GM23338 (cell line): ENCODE results near the gene ASB15. TPM values are rescaled to one million over a fixed set of nuclear protein-coding genes. Genes with fewer than 3 reads are reported as not detected.

ENCODE experiments used
- ATAC-seq: fragments of 200-7000 bp; cut with Tn5 transposase; 3 replicates; pipeline ENCODE4 v1.9.1; 2020
- DNase-seq: peaks from one replicate; pipeline ENCODE4 v3.0.0-alpha.2; 2015; ENCODE audit warnings: low spot score
- H2AFZ ChIP-seq: fragments of 200-600 bp; sonication (generic); 2 replicates; pipeline ENCODE4 v1.8.0; 2016; ENCODE audit warnings: antibody characterized with exemption, mild to moderate bottlenecking, moderate library complexity
- H3F3A ChIP-seq: fragments of 200-600 bp; sonication (generic); replicated peaks from 2 replicates; pipeline ENCODE4 v1.8.0; 2017; ENCODE audit warnings: antibody characterized with exemption, mixed run types, low read depth
- H3K27ac ChIP-seq: fragments of 200-600 bp; sonication (generic); 2 replicates; pipeline ENCODE4 v1.6.1; 2016; ENCODE audit warnings: low read depth
- H3K27me3 ChIP-seq: fragments of 200-600 bp; sonication (generic); 2 replicates; pipeline ENCODE4 v1.8.0; 2016; ENCODE audit warnings: mild to moderate bottlenecking, mixed run types, moderate library complexity; ENCODE audit not compliant: insufficient read depth
- H3K36me3 ChIP-seq: fragments of 200-600 bp; sonication (generic); 2 replicates; pipeline ENCODE4 v1.8.0; 2016; ENCODE audit warnings: mild to moderate bottlenecking; ENCODE audit not compliant: insufficient read depth
- H3K4me1 ChIP-seq: fragments of 200-600 bp; sonication (generic); 2 replicates; pipeline ENCODE4 v1.8.0; 2016; ENCODE audit warnings: mild to moderate bottlenecking, moderate library complexity; ENCODE audit not compliant: insufficient read depth
- H3K4me2 ChIP-seq: fragments of 200-600 bp; sonication (generic); 2 replicates; pipeline ENCODE4 v1.7.1; 2017; ENCODE audit warnings: mixed run types
- H3K4me3 ChIP-seq: fragments of 200-600 bp; sonication (generic); 2 replicates; pipeline ENCODE4 v1.6.1; 2016; ENCODE audit warnings: mixed run types
- H3K79me2 ChIP-seq: fragments of 200-600 bp; sonication (generic); replicated peaks from 2 replicates; pipeline ENCODE4 v1.8.0; 2017; ENCODE audit warnings: mild to moderate bottlenecking; ENCODE audit not compliant: insufficient read depth
- H3K9me2 ChIP-seq: fragments of 200-600 bp; sonication (generic); 2 replicates; pipeline ENCODE4 v1.8.0; 2017; ENCODE audit not compliant: insufficient read depth
- H4K20me1 ChIP-seq: fragments of 200-600 bp; sonication (generic); replicated peaks from 2 replicates; pipeline ENCODE4 v1.8.0; 2017; ENCODE audit warnings: mild to moderate bottlenecking; ENCODE audit not compliant: insufficient read depth
- H3K27ac Mint-ChIP-seq: 2 replicates; pipeline ENCODE4 v1.8.0; 2020; ENCODE audit warnings: inconsistent platforms, mild to moderate bottlenecking, moderate library complexity, mixed read lengths
- H3K27me3 Mint-ChIP-seq: 3 replicates; pipeline ENCODE4 v1.8.0; 2022; ENCODE audit warnings: low read depth, mild to moderate bottlenecking, moderate library complexity, mixed read lengths, inconsistent platforms; ENCODE audit not compliant: insufficient read depth, poor library complexity
- H3K36me3 Mint-ChIP-seq: 3 replicates; pipeline ENCODE4 v1.8.0; 2021; ENCODE audit warnings: low read depth, mild to moderate bottlenecking, inconsistent platforms, moderate library complexity, mixed read lengths
- H3K4me1 Mint-ChIP-seq: 3 replicates; pipeline ENCODE4 v1.8.0; 2020; ENCODE audit warnings: mild to moderate bottlenecking, inconsistent platforms, mixed read lengths
- H3K4me3 Mint-ChIP-seq: 3 replicates; pipeline ENCODE4 v1.8.0; 2021; ENCODE audit warnings: moderate library complexity, mild to moderate bottlenecking, inconsistent platforms, mixed read lengths
- H3K9me3 Mint-ChIP-seq: 3 replicates; pipeline ENCODE4 v1.8.0; 2020; ENCODE audit warnings: moderate library complexity, mild to moderate bottlenecking, inconsistent platforms, mixed read lengths
- CREB1 ChIP-seq: fragments of 250-450 bp; sonication (Bioruptor Pico); IDR thresholded peaks from 2 replicates; pipeline ENCODE4 v1.5.0; 2020; ENCODE audit warnings: low read depth, mild to moderate bottlenecking, moderate library complexity
- ETS1 ChIP-seq: IDR thresholded peaks from 2 replicates; pipeline ENCODE4 v1.6.1; 2016; ENCODE audit warnings: antibody characterized with exemption
- EZH2 ChIP-seq: fragments of 200-600 bp; sonication (generic); IDR thresholded peaks from one replicate; pipeline ENCODE4 v1.8.0; 2017; ENCODE audit warnings: antibody characterized with exemption, mild to moderate bottlenecking, low read depth; ENCODE audit not compliant: unreplicated experiment
- EZH2phosphoT487 ChIP-seq: fragments of 200-600 bp; sonication (generic); IDR thresholded peaks from one replicate; pipeline ENCODE4 v1.8.1; 2018; ENCODE audit warnings: antibody characterized with exemption; ENCODE audit not compliant: unreplicated experiment
- JUNB ChIP-seq: IDR thresholded peaks from one replicate; pipeline ENCODE4 v1.6.1; 2016; ENCODE audit warnings: antibody characterized with exemption; ENCODE audit not compliant: unreplicated experiment
- NANOG ChIP-seq: IDR thresholded peaks from 2 replicates; pipeline ENCODE4 v1.6.1; 2016; ENCODE audit warnings: antibody characterized with exemption, borderline replicate concordance
- REST ChIP-seq: IDR thresholded peaks from one replicate; pipeline ENCODE4 v1.6.1; 2018; ENCODE audit warnings: antibody characterized with exemption; ENCODE audit not compliant: unreplicated experiment
- ZNF114 ChIP-seq: fragments of 250-450 bp; sonication (Bioruptor Pico); IDR thresholded peaks from 2 replicates; pipeline ENCODE4 v1.5.0; 2020; ENCODE audit warnings: mild to moderate bottlenecking, moderate library complexity
- ZNF331 ChIP-seq: fragments of 250-450 bp; sonication (Bioruptor Pico); IDR thresholded peaks from 2 replicates; pipeline ENCODE4 v1.5.0; 2020; ENCODE audit warnings: low read depth, mild to moderate bottlenecking, moderate library complexity
- ZNF462 ChIP-seq: fragments of 250-450 bp; sonication (Bioruptor Pico); IDR thresholded peaks from 2 replicates; pipeline ENCODE4 v1.5.0; 2020; ENCODE audit warnings: mild to moderate bottlenecking, moderate library complexity
- polyA plus RNA-seq: library from polyadenylated mRNA; unstranded; fragments of >200 nt; fragmentation: Nextera tagmentation; extraction: Ambion mirVana; gene quantifications from 2 replicates; pipeline ENCODE4 v1.2.1, GENCODE V29; 2016
- total RNA-seq: library from RNA; depleted of rRNA; stranded (reverse); fragments of >200 nt; shearing (Covaris generic); gene quantifications from 2 replicates; pipeline ENCODE4 v1.2.3, GENCODE V29; 2014

ASB15 gene
- total and polyA plus RNA-seq, 2 experiments from 2014 or later = not detected

GRCh38 chr7:123612024-123612423 lies 10.4 kb downstream of the ASB15 start (continued):
- TF ChIP-seq REST = no peak
- TF ChIP-seq ZNF331 (CRISPR knock-in tag) = no peak

GRCh38 chr7:123615344-123615743 lies 13.7 kb downstream of the ASB15 start:
- Histone ChIP-seq H3K4me1 (no peaks in the 10 kb centered on the region), H3K4me2 (no peak overlapping the region), H3K27me3 (no peaks in the 10 kb centered on the region), H3K36me3 (no peaks in the 10 kb centered on the region), H3K4me3 (no peak overlapping the region), H4K20me1 (no peaks in the 10 kb centered on the region), H3K27ac (no peak overlapping the region), H3F3A (no peaks in the 10 kb centered on the region), H3K9me2 (no peaks in the 10 kb centered on the region), H3K79me2 (no peaks in the 10 kb centered on the region), H2AFZ (no peak overlapping the region)
- no peak for DNase-seq
- Mint-ChIP-seq H3K4me3 (no peak overlapping the region), H3K4me1 (no peaks in the 10 kb centered on the region), H3K36me3 (no peaks in the 10 kb centered on the region), H3K27me3 (no peaks in the 10 kb centered on the region), H3K27ac (no peak overlapping the region), H3K9me3 (no peaks in the 10 kb centered on the region)
- ATAC-seq = no peak
- TF ChIP-seq EZH2phosphoT487 (no peak), EZH2 (no peak), JUNB (no peak), ZNF114 (CRISPR knock-in tag) (no peak), REST (no peak), ETS1 (no peak), ZNF462 (CRISPR knock-in tag) (no peak), CREB1 (CRISPR knock-in tag) (no peak), NANOG (no peak)
